ENCODE results near the gene CYP19A1. TPM values are rescaled to one million over a fixed set of nuclear protein-coding genes. Genes with fewer than 3 reads are reported as not detected.
A peak's percentile ranks its signal among the peaks of the same experiment; 100 is the strongest.

The CYP19A1 gene
- total RNA-seq, 1 donor from 2014 or later, result 0.95 TPM

- Histone ChIP-seq H3K9me3 (no peaks in the 10 kb centered on the region), H3K36me3 (no peaks in the 10 kb centered on the region), H3K27ac (no peak overlapping the region), H3K4me1 (peaks cover 14% of the 10 kb centered on the region), H3K4me3 (no peak overlapping the region), H3K27me3 (ENCODE audit: low read depth) (no peaks in the 10 kb centered on the region)
- no peak for TF ChIP-seq CTCF (IDR thresholded peaks at IDR 0.05)
- intact Hi-C loops (cut with DNase I), result no loop called here
- ATAC-seq (no peak), DNase-seq (no peak)
Observed at GRCh38 chr15:51327081-51327480, 11.3 kb downstream of the CYP19A1 start.

- no peaks in the 10 kb centered on the region for H3K36me3 ChIP-seq
- no peak for TF ChIP-seq CTCF (IDR thresholded peaks at IDR 0.05)
- H3K4me1 ChIP-seq, result peaks cover 20% of the 10 kb centered on the region
- H3K27me3 ChIP-seq (ENCODE audit: low read depth), result no peaks in the 10 kb centered on the region
- H3K27ac ChIP-seq, result no peak overlapping the region
- DNase-seq (no peak), ATAC-seq (no peak)
- H3K9me3 ChIP-seq, result no peaks in the 10 kb centered on the region
- intact Hi-C loops (cut with DNase I), result no loop called here
- H3K4me3 ChIP-seq, result no peak overlapping the region
Observed at GRCh38 chr15:51325167-51325566, 13.2 kb downstream of the CYP19A1 start.

GRCh38 chr15:51323749-51324148, 14.6 kb downstream of the CYP19A1 start:
- no peaks in the 10 kb centered on the region for H3K36me3 ChIP-seq
- TF ChIP-seq CTCF (IDR thresholded peaks at IDR 0.05), result no peak
- peak overlapping the region; percentile 65 for H3K27ac ChIP-seq
- DNase-seq, result no peak
- H3K4me3 ChIP-seq, result no peak overlapping the region
- no peaks in the 10 kb centered on the region for H3K9me3 ChIP-seq
- H3K27me3 ChIP-seq (ENCODE audit: low read depth), result no peaks in the 10 kb centered on the region
- H3K4me1 ChIP-seq, result peaks cover 20% of the 10 kb centered on the region
- ATAC-seq, result no peak
- intact Hi-C loops (cut with DNase I), result no loop called here

- no peak for TF ChIP-seq CTCF (IDR thresholded peaks at IDR 0.05)
- Histone ChIP-seq H3K4me3 (no peak overlapping the region), H3K27ac (peak overlapping the region; percentile 65), H3K4me1 (peaks cover 20% of the 10 kb centered on the region), H3K36me3 (no peaks in the 10 kb centered on the region), H3K9me3 (no peaks in the 10 kb centered on the region), H3K27me3 (ENCODE audit: low read depth) (no peaks in the 10 kb centered on the region)
- intact Hi-C loops (cut with DNase I), result no loop called here
- DNase-seq (peak; percentile 76), ATAC-seq (peak; percentile 74 to 76)
Observed at GRCh38 chr15:51322621-51323296, 15.6 kb downstream of the CYP19A1 start.

GRCh38 chr15:51321316-51321715, 17.1 kb downstream of the CYP19A1 start:
- no peak overlapping the region for H3K27ac ChIP-seq
- no peak for ATAC-seq
- no peak for TF ChIP-seq CTCF (IDR thresholded peaks at IDR 0.05)
- no peak for DNase-seq
- H3K4me1 ChIP-seq, result peaks cover 20% of the 10 kb centered on the region
- no peak overlapping the region for H3K4me3 ChIP-seq
- H3K27me3 ChIP-seq (ENCODE audit: low read depth), result no peaks in the 10 kb centered on the region
- H3K36me3 ChIP-seq, result no peaks in the 10 kb centered on the region
- intact Hi-C loops (cut with DNase I), result no loop called here
- no peaks in the 10 kb centered on the region for H3K9me3 ChIP-seq

All from lower lobe of right lung (tissue), 2 donors.